ENCODE results near the gene TBC1D22B.

GRCh38 chr6:37314487-37315156 is 57.0 kb downstream of the TBC1D22B start:
- TF ChIP-seq POLR2A (IDR thresholded peaks at IDR 0.05) (no peak), CTCF (IDR thresholded peaks at IDR 0.05) (no peak)

All from lower leg skin (tissue), 3 donors.